ENCODE measurements around the gene SLC22A15. TPM values are rescaled to one million over a fixed set of nuclear protein-coding genes. Genes with fewer than 3 reads are reported as not detected.

Gene SLC22A15
- total RNA-seq, 3 donors from 2014 or later (not counting 1 experiment from before 2014, with no cell fraction given) = 6.0 to 9.2 (median 6.3) TPM

GRCh38 chr1:116006486-116006964, 30.2 kb downstream of the SLC22A15 start:
- no peaks in the 10 kb centered on the region for H3K9me3 ChIP-seq (ENCODE audit: control insufficient read depth, insufficient read depth, low read length)
- DNase-seq = peak in 1 of 2 donors; percentile 43
- H3K27ac ChIP-seq (ENCODE audit: low read length) = peak overlapping the region; percentile 73
- peaks cover 11% of the 10 kb centered on the region for H3K4me1 ChIP-seq (ENCODE audit: control insufficient read depth, insufficient read depth, low read length)
- H3K36me3 ChIP-seq (ENCODE audit: control insufficient read depth, insufficient read depth, low read length) = no peaks in the 10 kb centered on the region
- ATAC-seq = peak; percentile 90 to 93 (median 92)
- peak overlapping the region; percentile 11 for H3K4me3 ChIP-seq (ENCODE audit: low read length)
- no peak for TF ChIP-seq CTCF (IDR thresholded peaks at IDR 0.05)
- no peaks in the 10 kb centered on the region for H3K9me3 Mint-ChIP-seq
- H3K4me3 Mint-ChIP-seq = peak overlapping the region; percentile 70
- peaks cover 15 to 20% of the 10 kb centered on the region in 2 donors for H3K4me1 Mint-ChIP-seq
- no peaks in the 10 kb centered on the region for H3K27me3 Mint-ChIP-seq (ENCODE audit: low read depth in 2 of 2)
- intact Hi-C loops (cut with micrococcal nuclease) = no loop called here
- peak overlapping the region; percentile 78 to 88 for H3K27ac Mint-ChIP-seq
- peaks cover 3% of the 10 kb centered on the region for H3K36me3 Mint-ChIP-seq
- 16% methylated on average over 3 of the region's 3 CpGs for WGBS (ENCODE audit: insufficient coverage)
- H3K27me3 ChIP-seq (ENCODE audit: control insufficient read depth, insufficient read depth, low read length) = no peaks in the 10 kb centered on the region

GRCh38 chr1:116008656-116009390, 32.5 kb downstream of the SLC22A15 start:
- ATAC-seq (no peak), DNase-seq (no peak)
- Mint-ChIP-seq H3K4me3 (no peak overlapping the region), H3K27ac (peak overlapping the region; percentile 78 to 88), H3K4me1 (peaks cover 15% of the 10 kb centered on the region in 2 donors), H3K27me3 (ENCODE audit: low read depth in 2 of 2) (no peaks in the 10 kb centered on the region), H3K36me3 (no peaks in the 10 kb centered on the region), H3K9me3 (no peaks in the 10 kb centered on the region)
- no peak for TF ChIP-seq CTCF (IDR thresholded peaks at IDR 0.05)
- Histone ChIP-seq H3K27me3 (ENCODE audit: control insufficient read depth, insufficient read depth, low read length) (no peaks in the 10 kb centered on the region), H3K27ac (ENCODE audit: low read length) (no peak overlapping the region), H3K4me3 (ENCODE audit: low read length) (no peak overlapping the region), H3K36me3 (ENCODE audit: control insufficient read depth, insufficient read depth, low read length) (no peaks in the 10 kb centered on the region), H3K9me3 (ENCODE audit: control insufficient read depth, insufficient read depth, low read length) (no peaks in the 10 kb centered on the region), H3K4me1 (ENCODE audit: control insufficient read depth, insufficient read depth, low read length) (peaks cover 11% of the 10 kb centered on the region)
- intact Hi-C loops (cut with micrococcal nuclease) = no loop called here
- whole genome bisulfite sequencing (ENCODE audit: insufficient coverage) = 93% methylated on average over 5 of the region's 6 CpGs

- no peak overlapping the region for H3K4me3 ChIP-seq (ENCODE audit: low read length)
- intact Hi-C loops (cut with micrococcal nuclease) = no loop called here
- Mint-ChIP-seq H3K27me3 (ENCODE audit: low read depth in 2 of 2) (no peaks in the 10 kb centered on the region), H3K27ac (no peak overlapping the region), H3K36me3 (no peaks in the 10 kb centered on the region), H3K4me1 (peaks cover 0 to 12% of the 10 kb centered on the region in 2 donors), H3K4me3 (no peak overlapping the region), H3K9me3 (no peaks in the 10 kb centered on the region)
- no peaks in the 10 kb centered on the region for H3K9me3 ChIP-seq (ENCODE audit: control insufficient read depth, insufficient read depth, low read length)
- no peak for DNase-seq
- H3K4me1 ChIP-seq (ENCODE audit: control insufficient read depth, insufficient read depth, low read length) = no peaks in the 10 kb centered on the region
- H3K27me3 ChIP-seq (ENCODE audit: control insufficient read depth, insufficient read depth, low read length) = no peaks in the 10 kb centered on the region
- no peaks in the 10 kb centered on the region for H3K36me3 ChIP-seq (ENCODE audit: control insufficient read depth, insufficient read depth, low read length)
- WGBS (ENCODE audit: insufficient coverage) = 100% methylated on average over 1 of the region's 2 CpGs
- H3K27ac ChIP-seq (ENCODE audit: low read length) = no peak overlapping the region
- ATAC-seq = no peak
- no peak for TF ChIP-seq CTCF (IDR thresholded peaks at IDR 0.05)
Measured at GRCh38 chr1:116012716-116013115, 36.4 kb downstream of the SLC22A15 start.
